HUDEP-2 (cell line): ENCODE results near the gene FREY1.
"Not testable (repeated sequence)": the region's sequence is repeated elsewhere in the genome, so short reads cannot be mapped to it uniquely, and the experiment has no call there.

Experiments used
- DNase-seq, 76 experiments: peaks; one replicate each; lab custom pipeline; 2025; ENCODE audit not compliant: unreplicated experiment in 76 of 76; lab: John Stamatoyannopoulos, UW

FREY1 gene

GRCh38 chr11:45917623-45918330, 10.7 kb upstream of the FREY1 start, which contains the start of gene PEX16:
Gene PEX16 (minus strand): TSS chr11:45917877. CDS start chr11:45917811, 66 bp downstream.
- DNase-seq: peak in 75 of 76 experiments; percentile 62 to 97 (median 93)

- DNase-seq: no peak
Measured at GRCh38 chr11:45917286-45917622, 10.2 kb upstream of the FREY1 start.

GRCh38 chr11:45915446-45915845, 8.4 kb upstream of the FREY1 start:
- DNase-seq: no peak

- DNase-seq: no peak
Measured at GRCh38 chr11:45913942-45914635, 7.0 kb upstream of the FREY1 start.

DNA sequence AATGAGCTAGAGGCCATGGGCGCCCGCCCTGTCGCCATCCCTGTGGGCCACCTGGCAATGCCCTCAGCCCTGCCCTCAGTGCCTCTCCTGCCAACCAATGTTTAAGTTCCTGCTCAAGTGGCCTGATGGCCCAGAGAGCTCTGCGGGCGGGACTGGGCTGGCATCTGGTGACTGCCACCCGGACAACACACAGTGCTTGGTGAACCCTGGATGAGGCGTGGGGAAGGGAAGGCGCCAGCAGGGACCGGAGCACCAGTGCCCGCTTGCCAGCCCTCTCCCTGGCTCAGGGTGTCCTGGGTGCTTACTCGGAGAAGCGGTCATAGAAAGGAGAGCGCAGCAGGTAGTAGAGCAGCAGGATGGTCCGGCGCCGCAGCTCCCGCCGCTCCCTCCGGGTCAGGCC, 6.4 kb upstream of the FREY1 start:
- no peak for DNase-seq

- no peak for DNase-seq
Measured at GRCh38 chr11:45910623-45911022, 3.6 kb upstream of the FREY1 start.

GRCh38 chr11:45909594-45910475, 2.8 kb upstream of the FREY1 start:
- no peak for DNase-seq

DNA sequence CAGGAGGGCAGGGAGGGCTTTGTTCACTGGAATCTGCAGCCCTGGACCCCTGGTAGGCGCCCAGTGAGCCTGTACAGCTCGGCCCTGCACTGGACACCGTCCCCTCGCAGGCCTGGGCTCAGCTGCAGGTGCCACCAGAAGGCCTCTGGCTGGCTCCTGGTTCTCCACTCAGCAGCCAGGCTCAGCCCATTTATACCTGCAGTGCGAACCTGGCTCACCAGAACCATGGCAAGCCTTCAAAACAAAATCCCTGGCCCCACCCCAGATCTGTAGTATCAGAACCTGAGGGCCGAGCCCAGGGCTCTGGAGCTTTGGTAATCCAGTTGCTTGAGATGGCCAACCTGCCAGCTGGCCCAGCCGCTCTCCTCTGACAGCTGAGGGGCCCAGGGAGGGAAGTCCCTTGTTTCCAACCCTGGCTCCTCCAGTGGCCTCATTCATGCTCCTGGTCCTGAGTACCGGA, 870 bp upstream of the FREY1 start:
- no peak for DNase-seq

GRCh38 chr11:45906096-45906682, 882 bp downstream of the FREY1 start:
- DNase-seq: no peak

DNA sequence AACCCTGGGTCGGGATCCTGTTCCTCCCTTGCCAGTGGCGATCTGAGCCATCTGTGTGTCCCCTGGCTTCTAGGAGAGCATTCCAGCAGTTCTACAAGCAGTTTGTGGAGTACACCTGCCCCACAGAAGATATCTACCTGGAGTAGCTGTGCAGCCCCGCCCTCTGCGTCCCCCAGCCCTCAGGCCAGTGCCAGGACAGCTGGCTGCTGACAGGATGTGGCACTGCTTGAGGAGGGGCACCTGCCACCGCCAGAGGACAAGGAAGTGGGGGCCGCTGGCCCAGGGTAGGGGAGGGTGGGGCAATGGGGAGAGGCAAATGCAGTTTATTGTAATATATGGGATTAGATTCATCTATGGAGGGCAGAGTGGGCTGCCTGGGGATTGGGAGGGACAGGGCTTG, 1.5 kb downstream of the FREY1 start:
- DNase-seq: not testable (repeated sequence)

GRCh38 chr11:45905095-45905494, 2.0 kb downstream of the FREY1 start:
- DNase-seq: no peak

DNA sequence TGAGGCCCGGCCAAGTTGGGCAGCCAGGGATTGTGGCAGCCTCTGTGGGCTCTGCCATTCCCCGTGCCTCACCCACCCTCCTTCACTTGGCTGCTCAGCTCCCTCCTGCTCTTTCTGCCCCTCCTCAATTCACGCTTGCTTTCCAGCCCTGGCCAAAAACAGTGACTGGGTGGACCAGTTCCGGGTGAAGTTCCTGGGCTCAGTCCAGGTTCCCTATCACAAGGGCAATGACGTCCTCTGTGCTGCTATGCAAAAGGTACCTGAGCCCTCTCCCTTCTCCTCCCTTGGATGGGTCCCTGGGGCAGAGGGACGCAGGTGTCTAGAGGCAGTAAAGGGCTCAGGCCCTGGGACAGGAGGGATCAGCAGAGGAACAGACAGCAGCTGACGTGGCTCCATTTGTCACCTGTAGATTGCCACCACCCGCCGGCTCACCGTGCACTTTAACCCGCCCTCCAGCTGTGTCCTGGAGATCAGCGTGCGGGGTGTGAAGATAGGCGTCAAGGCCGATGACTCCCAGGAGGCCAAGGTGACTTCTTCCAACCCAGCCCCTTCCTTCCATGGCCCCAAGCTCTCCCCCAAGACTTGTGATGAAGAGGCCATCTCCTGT, 2.7 kb downstream of the FREY1 start:
- no peak for DNase-seq

GRCh38 chr11:45902452-45903380, 4.4 kb downstream of the FREY1 start:
- DNase-seq: no peak

GRCh38 chr11:45901626-45902025, 5.4 kb downstream of the FREY1 start:
- peak in 55 of 76 experiments; percentile 6 to 71 (median 41) for DNase-seq

DNA sequence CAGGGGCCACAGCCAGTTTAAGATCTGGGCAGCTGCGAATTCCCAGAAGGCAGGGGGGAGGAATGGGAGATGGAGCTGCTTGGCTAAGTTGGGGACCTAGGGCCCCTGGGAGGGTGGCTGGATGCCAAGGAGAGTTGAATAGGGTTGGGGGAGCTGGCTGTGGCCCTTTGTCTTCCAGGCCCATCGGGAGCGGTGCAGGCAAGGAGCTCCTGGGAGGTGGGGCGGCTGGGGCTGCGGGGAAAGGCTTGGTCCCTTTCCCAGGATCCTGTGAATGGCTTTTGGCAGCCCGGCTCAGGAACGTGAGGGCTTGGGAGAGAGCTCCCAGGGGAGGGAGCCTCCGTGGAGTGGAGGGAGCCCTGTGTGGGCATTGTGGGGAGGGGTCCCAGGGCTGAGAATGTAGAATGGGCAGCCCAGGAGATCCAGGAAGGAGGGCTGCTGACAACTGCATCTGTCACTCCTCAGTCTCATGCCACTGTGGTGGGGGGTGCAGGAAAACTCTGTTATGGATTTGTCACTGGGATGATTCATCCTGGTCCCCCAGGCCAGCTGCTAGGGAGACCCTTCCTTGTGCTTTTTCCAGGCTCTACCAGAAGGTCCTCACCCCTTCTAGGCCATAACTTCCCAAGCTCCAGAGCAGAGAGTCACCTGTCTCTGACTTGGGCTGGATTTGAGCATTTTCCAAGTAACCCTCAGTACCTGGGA, 6.0 kb downstream of the FREY1 start:
- no peak for DNase-seq

DNA sequence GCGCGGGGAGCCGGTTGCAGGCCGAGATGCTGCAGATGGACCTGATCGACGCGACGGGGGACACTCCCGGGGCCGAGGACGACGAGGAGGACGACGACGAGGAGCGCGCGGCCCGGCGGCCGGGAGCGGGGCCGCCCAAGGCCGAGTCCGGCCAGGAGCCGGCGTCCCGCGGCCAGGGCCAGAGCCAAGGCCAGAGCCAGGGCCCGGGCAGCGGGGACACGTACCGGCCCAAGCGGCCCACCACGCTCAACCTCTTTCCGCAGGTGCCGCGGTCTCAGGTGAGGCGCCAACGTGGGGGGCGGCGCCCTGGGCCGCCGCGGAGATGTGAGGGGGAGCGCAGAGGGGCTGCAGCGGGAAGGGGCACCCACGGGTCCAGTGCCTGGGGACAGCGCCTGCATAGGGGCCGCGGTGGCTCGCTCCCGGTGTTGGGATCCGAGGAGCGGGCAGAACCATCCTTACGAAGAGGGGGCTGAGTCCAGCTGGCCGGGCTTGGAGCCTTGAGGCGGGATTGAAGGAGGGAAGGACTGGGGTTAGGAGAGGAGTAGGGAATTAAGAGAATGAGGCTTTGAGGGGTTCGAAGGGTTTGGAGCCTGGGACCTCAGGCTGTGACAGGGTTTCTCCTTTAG, 6.8 kb downstream of the FREY1 start:
- DNase-seq: not testable (repeated sequence)

GRCh38 chr11:45899448-45900174, 7.5 kb downstream of the FREY1 start:
- DNase-seq: peak in 46 of 76 experiments; percentile 4 to 67 (median 37)

DNA sequence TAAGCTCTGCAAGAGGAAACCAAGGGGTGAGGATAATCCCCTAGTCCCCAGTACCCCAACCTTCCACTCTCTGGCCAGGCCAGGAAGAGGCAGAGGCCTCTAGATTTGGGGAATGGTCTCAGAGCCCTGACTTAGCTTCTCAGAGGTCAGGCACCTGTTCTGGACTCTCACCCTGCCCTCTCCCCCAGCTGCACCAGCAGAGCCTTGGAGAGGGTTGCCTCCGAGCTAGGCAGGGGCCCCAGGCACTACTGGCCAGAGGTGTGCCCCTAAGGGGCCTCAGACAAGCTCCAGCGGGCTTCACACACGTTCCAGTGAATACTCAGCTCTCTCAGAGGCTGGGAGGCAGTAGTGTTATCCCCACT, 8.0 kb downstream of the FREY1 start:
- DNase-seq: no peak
